Caco-2 (cell line): Measurements from ENCODE around the gene EMC8. TPM values are rescaled to one million over a fixed set of nuclear protein-coding genes. Genes with fewer than 3 reads are reported as not detected.

Source experiments
- BruUV-seq: library from RNA; stranded (reverse); fragments of 400-500 nt; replicated peaks from 2 replicates; lab custom pipeline; 2021; lab: Mats Ljungman, UMichigan
- CTCF ChIA-PET: fragments of 300-600 bp; sonication (Branson Sonifier 250); formaldehyde crosslinking; loops from one replicate; lab custom pipeline; 2022; ENCODE audit warnings: antibody characterized with exemption; lab: Charles Lee
- POLR2A ChIA-PET: fragments of 300-600 bp; sonication (Branson Sonifier 250); formaldehyde crosslinking; loops from one replicate; lab custom pipeline; 2022; ENCODE audit warnings: antibody characterized with exemption; lab: Charles Lee
- DNase-seq, 2 experiments: peaks; one replicate each; pipeline versions ENCODE4 v3.0.0 to v3.0.0-alpha.2; 2020 to 2022
- H3K27me3 ChIP-seq: replicated peaks from 2 replicates; pipeline ENCODE4 v1.6.0; 2011; ENCODE audit warnings: low read length; ENCODE audit not compliant: control insufficient read depth, insufficient read depth
- H3K36me3 ChIP-seq: 2 replicates; pipeline ENCODE4 v1.5.1; 2011; ENCODE audit warnings: low read length; ENCODE audit not compliant: control insufficient read depth, insufficient read depth
- H3K4me1 ChIP-seq: fragments of 250-450 bp; sonication (Bioruptor Pico); 2 replicates; pipeline ENCODE4 v1.5.1; 2020; ENCODE audit warnings: mild to moderate bottlenecking
- H3K4me3 ChIP-seq: 2 replicates; pipeline ENCODE4 v1.5.1; 2011; ENCODE audit warnings: low read depth, mild to moderate bottlenecking, control low read depth, low read length
- H3K9me3 ChIP-seq: fragments of 250-450 bp; sonication (Bioruptor Pico); 2 replicates; pipeline ENCODE4 v1.5.1; 2020; ENCODE audit warnings: mild to moderate bottlenecking, moderate library complexity
- H3K27ac Mint-ChIP-seq: one replicate; pipeline ENCODE4 v1.8.0; 2022; ENCODE audit warnings: mixed read lengths; ENCODE audit not compliant: unreplicated experiment
- H3K27me3 Mint-ChIP-seq: one replicate; pipeline ENCODE4 v1.8.0; 2022; ENCODE audit warnings: mixed read lengths; ENCODE audit not compliant: insufficient read depth, unreplicated experiment
- H3K36me3 Mint-ChIP-seq: one replicate; pipeline ENCODE4 v1.8.0; 2022; ENCODE audit warnings: mild to moderate bottlenecking, mixed read lengths; ENCODE audit not compliant: insufficient read depth, unreplicated experiment
- H3K4me1 Mint-ChIP-seq: one replicate; pipeline ENCODE4 v1.8.0; 2022; ENCODE audit warnings: low read depth, mixed read lengths; ENCODE audit not compliant: unreplicated experiment
- H3K4me3 Mint-ChIP-seq: one replicate; pipeline ENCODE4 v1.8.0; 2022; ENCODE audit warnings: mild to moderate bottlenecking, moderate library complexity, mixed read lengths; ENCODE audit not compliant: unreplicated experiment
- H3K9me3 Mint-ChIP-seq: one replicate; pipeline ENCODE4 v1.8.0; 2022; ENCODE audit warnings: mixed read lengths; ENCODE audit not compliant: unreplicated experiment
- intact Hi-C: fragments of 100-400 bp; cut with micrococcal nuclease; formaldehyde crosslinking; loops from one replicate; pipeline ENCODE4 v1.10.0; 2022; ENCODE audit not compliant: unreplicated experiment
- total RNA-seq: library from RNA; stranded (reverse); gene quantifications from 2 replicates; pipeline ENCODE4 v1.2.3, GENCODE V29; 2022
- TF ChIP-seq, protein P1 (sequence below), 2 experiments: fragments of 200-600 bp in 1 of 2; IDR thresholded peaks; 1 replicate in 1 of 2; 2 replicates in 1 of 2; pipeline versions ENCODE4 v1.5.1 to v1.8.0; 2011 to 2022; ENCODE audit warnings: antibody characterized with exemption in 1 of 2, control low read depth in 1 of 2, inconsistent platforms in 1 of 2, low read depth in 1 of 2, low read length in 1 of 2, mild to moderate bottlenecking in 1 of 2, moderate library complexity in 1 of 2; ENCODE audit not compliant: insufficient read depth in 1 of 2, severe bottlenecking in 1 of 2, unreplicated experiment in 1 of 2

EMC8 gene
- total RNA-seq, 1 experiment from 2014 or later: 94.7 TPM

DNA sequence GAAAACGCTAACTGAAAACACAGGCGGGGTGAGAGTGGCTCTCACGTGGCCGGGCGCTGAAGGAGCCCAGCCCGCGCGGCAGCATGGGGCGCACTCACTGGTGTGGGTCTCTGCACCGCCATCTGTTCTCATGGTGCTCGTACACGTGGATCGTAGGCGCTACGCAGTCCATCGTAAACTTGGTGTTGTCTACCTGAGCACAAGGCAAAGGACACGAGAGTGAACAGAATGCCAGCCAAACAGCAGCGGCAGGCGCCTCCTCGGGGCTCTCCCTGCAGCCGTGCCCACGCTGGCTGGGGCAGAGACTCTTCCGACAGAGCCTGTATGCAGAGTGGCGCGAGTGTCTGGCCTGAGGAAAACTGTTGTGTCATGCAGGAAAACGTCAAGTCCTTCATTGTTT is 19.1 kb downstream of the EMC8 start:
- TF ChIP-seq, protein P1, sequence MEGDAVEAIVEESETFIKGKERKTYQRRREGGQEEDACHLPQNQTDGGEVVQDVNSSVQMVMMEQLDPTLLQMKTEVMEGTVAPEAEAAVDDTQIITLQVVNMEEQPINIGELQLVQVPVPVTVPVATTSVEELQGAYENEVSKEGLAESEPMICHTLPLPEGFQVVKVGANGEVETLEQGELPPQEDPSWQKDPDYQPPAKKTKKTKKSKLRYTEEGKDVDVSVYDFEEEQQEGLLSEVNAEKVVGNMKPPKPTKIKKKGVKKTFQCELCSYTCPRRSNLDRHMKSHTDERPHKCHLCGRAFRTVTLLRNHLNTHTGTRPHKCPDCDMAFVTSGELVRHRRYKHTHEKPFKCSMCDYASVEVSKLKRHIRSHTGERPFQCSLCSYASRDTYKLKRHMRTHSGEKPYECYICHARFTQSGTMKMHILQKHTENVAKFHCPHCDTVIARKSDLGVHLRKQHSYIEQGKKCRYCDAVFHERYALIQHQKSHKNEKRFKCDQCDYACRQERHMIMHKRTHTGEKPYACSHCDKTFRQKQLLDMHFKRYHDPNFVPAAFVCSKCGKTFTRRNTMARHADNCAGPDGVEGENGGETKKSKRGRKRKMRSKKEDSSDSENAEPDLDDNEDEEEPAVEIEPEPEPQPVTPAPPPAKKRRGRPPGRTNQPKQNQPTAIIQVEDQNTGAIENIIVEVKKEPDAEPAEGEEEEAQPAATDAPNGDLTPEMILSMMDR (IDR thresholded peaks at IDR 0.05; ENCODE audit: insufficient read depth in 1 of 2, low read depth in 1 of 2, low read length in 1 of 2, severe bottlenecking in 1 of 2, unreplicated experiment in 1 of 2): no peak
- Mint-ChIP-seq H3K9me3 (no peaks in the 10 kb centered on the region), H3K36me3 (peaks cover 62% of the 10 kb centered on the region), H3K27me3 (no peaks in the 10 kb centered on the region), H3K4me3 (no peak overlapping the region), H3K27ac (no peak overlapping the region), H3K4me1 (peaks cover 12% of the 10 kb centered on the region)
- Histone ChIP-seq H3K4me1 (0 out of 2 replicates have a peak, but pooled peaks cover 8% of the 10 kb centered on the region), H3K27me3 (no peaks in the 10 kb centered on the region), H3K4me3 (no peak overlapping the region), H3K36me3 (peaks cover 8% of the 10 kb centered on the region), H3K9me3 (no peaks in the 10 kb centered on the region)
- CTCF ChIA-PET: no interaction called here
- BruUV-seq: no TSS peak
- intact Hi-C loops: no loop called here
- no peak for DNase-seq
- POLR2A ChIA-PET: no interaction called here

DNA sequence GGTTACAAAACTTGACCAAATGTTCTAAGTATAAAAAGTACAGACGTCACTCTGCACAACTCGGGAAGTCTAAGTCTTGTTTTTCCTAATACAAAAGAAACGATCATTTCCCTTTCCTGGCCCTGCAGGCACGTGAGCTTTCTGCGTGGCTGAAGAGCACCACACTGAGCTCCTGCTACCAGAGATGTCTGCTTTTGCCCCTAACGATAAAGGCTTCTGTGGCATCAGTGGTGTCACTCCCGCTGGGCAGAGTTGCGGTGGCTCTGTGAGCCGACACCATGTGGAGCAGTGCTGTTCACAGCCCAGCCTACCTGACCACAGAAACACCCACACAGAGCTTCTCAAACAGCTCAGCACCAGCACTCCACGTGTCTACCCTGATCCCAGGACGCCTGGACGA is 20.5 kb downstream of the EMC8 start:
- Mint-ChIP-seq H3K27me3 (no peaks in the 10 kb centered on the region), H3K4me1 (peaks cover 12% of the 10 kb centered on the region), H3K9me3 (no peaks in the 10 kb centered on the region), H3K4me3 (no peak overlapping the region), H3K27ac (no peak overlapping the region), H3K36me3 (peaks cover 70% of the 10 kb centered on the region)
- H3K4me1 ChIP-seq: 0 out of 2 replicates have a peak, but pooled peaks cover 8% of the 10 kb centered on the region
- intact Hi-C loops: no loop called here
- H3K4me3 ChIP-seq: no peak overlapping the region
- H3K27me3 ChIP-seq: no peaks in the 10 kb centered on the region
- H3K36me3 ChIP-seq: peaks cover 8% of the 10 kb centered on the region
- no TSS peak for BruUV-seq
- ChIA-PET CTCF (no interaction called here), POLR2A (no interaction called here)
- no peaks in the 10 kb centered on the region for H3K9me3 ChIP-seq
- TF ChIP-seq, protein P1 (IDR thresholded peaks at IDR 0.05; ENCODE audit: insufficient read depth in 1 of 2, low read depth in 1 of 2, low read length in 1 of 2, severe bottlenecking in 1 of 2, unreplicated experiment in 1 of 2): no peak
- no peak for DNase-seq

DNA sequence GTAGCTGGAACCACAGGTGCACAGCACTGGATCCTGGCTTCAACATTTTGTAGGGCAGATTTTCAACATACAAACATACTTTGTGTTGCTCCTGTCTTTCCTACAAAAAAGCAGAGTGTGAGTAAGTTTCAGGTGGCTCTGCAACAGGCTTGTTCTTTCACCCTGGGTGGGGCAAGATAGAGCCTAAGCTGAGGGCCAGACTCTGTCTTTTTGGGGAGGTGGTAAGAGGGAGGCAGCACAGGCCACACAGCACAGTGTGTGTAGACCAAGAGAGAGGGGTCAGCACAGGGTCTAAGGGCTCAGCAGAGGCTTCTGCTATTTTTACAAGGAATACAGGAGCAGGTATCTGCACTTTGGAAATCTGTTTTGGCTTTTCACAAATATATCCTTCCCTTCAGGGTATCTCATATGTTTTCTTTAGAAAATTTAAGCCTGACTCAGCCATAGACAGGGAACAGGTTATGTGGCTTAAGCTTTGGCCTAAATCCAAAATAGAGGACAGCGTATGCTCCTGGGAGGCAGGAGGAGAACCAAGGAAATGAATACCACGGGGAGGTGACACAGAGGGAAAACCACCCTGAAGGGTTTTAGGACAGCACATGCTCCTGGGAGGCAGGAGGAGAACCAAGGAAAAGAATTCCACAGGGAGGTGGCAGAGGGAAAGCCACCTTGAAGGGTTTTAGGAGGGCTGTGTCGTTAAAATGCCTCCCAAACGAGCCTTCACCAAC is 21.6 kb downstream of the EMC8 start:
- Histone ChIP-seq H3K4me3 (no peak overlapping the region), H3K27me3 (no peaks in the 10 kb centered on the region), H3K4me1 (0 out of 2 replicates have a peak, but pooled peaks cover 8% of the 10 kb centered on the region), H3K36me3 (peaks cover 8% of the 10 kb centered on the region), H3K9me3 (no peaks in the 10 kb centered on the region)
- intact Hi-C loops: no loop called here
- CTCF ChIA-PET: no interaction called here
- Mint-ChIP-seq H3K4me3 (no peak overlapping the region), H3K27ac (no peak overlapping the region), H3K27me3 (no peaks in the 10 kb centered on the region), H3K9me3 (no peaks in the 10 kb centered on the region), H3K36me3 (peaks cover 67% of the 10 kb centered on the region), H3K4me1 (peaks cover 9% of the 10 kb centered on the region)
- DNase-seq: no peak
- TF ChIP-seq, protein P1 (IDR thresholded peaks at IDR 0.05; ENCODE audit: insufficient read depth in 1 of 2, low read depth in 1 of 2, low read length in 1 of 2, severe bottlenecking in 1 of 2, unreplicated experiment in 1 of 2): no peak
- POLR2A ChIA-PET: interaction anchor here (0.6 kb wide), 1 partner anchor 165 kb away, joined by 4 read pairs; no protein-coding TSS in a partner anchor
- BruUV-seq: no TSS peak
